Iris pigment epithelial cell (primary cell): ENCODE results near the gene SPINT3.

Experiments used
- DNase-seq: peaks from one replicate; pipeline ENCODE4 v3.0.0-alpha.2; 2011; ENCODE audit warnings: low read depth

SPINT3 gene, protein sequence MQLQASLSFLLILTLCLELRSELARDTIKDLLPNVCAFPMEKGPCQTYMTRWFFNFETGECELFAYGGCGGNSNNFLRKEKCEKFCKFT

DNA sequence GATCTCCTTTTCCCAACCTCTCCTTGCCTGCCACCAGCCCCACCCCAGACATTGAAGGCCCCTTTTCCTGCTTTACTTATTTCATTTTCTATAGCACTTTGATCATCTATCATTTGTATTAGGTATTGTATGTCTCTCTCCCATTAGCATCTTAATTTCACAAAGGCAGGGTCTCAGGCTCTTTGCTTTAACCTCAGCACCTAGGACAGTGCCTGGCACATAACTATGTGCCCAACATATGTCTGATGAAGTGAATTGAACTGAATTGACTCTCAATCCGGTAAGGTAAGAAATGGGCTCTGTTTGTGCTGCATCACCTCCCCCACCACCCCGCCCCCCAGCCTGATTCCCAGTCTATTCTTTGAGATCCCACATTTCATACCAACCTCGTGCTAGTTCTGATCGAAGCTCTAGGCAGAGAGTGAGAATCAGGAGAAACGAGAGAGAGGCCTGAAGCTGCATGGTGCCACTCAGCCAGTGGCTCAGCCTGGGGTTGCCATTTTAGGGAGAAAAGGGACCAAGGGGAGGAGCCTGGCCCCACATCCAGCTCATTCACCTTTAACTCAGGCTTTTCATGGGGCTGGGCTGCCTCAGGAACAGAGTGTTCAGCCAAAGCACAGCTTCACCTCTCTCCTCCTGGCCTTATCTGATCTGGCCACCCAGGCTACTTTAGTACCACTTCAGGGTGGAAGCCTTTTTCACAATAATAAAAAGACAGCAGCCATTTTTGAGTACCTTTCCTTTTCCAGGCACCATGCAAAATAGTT, at the start of gene SPINT3:
SPINT3 (minus strand) TSS at position 476 of the 767 bp plus-strand sequence; CDS start at position 462, 14 bp downstream.
- DNase-seq, result no peak

DNA sequence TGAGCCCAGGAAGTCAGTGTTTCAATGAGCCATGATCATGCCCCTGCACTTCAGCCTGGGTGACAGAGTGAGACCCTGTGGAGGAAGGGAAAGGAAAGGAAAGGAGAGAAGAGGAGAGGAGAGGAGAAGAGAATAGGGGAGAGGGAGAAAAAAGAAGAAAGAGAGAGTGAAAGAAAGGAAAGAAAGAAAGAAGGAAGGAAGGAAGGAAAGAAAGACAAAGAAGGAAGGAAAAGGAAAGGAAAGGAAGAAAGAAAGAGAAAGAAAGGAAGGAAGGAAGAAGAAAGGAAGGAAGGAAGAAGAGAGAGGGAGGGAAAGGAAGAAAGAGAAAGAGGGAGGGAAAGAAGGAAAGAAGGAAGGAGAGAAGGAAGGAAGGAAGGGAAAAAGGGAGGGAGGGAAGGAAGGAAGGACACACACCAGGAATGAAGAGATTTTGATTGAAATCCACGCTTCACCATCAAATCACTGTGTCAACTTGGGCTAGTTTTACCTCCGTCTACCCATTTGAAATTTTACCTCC, 49.4 kb upstream of the SPINT3 start:
- DNase-seq, result no peak

DNA sequence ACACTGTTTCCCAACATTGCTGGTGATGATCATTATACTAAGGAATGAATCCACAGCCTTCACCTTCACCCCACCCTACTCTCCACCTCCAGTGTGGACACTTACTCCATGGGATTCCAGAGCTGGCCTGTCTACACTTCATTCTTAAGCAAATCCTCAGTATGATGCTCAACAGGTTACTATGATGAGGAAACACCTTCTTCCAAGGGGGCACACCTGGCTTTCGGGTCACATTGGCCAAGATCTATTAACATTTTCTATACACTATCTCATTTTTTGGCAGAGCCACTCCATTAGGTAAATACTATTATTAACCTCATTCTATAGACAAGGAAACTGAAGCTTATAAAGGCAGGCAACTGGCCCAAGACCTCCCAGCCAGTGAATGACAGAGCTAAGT, 39.8 kb upstream of the SPINT3 start:
- DNase-seq, result no peak

DNA sequence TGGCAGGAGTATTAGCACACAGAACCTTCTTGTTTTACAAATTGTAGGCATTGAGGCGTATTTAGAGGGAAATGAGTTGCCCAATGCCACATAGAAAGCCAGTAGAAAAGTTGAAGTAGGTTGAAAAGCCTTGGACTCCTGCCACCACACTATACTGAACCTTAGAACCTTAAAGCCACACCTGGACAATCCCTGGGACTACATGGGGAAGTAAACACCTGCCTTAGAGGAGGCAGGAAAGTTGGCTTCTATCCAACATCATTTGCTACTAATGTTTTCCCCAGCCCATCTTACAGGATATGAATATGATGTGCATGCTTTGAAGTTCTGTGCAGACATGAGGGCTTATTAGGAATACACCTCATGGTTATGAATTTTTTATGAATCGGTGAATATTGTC, 37.0 kb upstream of the SPINT3 start:
- DNase-seq, result no peak

DNA sequence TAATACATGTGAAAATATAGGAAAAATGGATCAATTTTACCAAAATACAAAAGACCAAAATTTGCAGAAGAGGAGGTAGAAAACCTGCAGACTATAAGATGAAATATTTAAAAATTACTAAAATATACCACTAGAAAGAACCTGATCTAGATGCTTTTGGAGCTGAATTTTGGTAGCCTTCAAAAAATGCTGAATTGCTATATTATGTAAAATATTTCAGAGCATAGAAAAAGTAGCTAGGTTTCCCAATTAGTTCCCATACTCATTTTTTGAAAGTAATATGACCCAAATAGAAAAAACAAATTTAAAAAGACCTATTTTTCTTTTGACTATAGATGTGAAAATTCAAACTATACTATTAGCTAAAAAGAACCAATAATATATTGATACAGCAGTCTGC, 35.3 kb upstream of the SPINT3 start:
- no peak for DNase-seq

DNA sequence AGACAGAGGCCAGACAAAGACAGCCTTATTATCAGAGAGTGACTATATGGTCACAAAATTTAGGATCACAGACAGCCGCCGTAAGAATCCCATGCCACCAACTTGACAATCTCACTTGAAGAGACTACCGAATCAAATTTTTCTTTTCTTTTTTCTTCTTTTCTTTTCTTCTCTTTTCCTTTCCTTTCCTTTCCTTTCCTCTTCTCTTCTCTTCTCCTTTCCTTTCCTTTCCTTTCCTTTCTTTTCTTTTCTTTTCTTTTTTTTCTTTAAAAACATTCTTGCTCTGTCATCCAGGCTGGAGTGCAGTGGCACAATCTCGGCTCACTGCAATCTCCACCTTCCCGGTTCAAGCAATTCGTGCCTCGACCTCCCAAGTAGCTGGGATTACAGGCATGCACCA, 33.0 kb upstream of the SPINT3 start:
- no peak for DNase-seq

DNA sequence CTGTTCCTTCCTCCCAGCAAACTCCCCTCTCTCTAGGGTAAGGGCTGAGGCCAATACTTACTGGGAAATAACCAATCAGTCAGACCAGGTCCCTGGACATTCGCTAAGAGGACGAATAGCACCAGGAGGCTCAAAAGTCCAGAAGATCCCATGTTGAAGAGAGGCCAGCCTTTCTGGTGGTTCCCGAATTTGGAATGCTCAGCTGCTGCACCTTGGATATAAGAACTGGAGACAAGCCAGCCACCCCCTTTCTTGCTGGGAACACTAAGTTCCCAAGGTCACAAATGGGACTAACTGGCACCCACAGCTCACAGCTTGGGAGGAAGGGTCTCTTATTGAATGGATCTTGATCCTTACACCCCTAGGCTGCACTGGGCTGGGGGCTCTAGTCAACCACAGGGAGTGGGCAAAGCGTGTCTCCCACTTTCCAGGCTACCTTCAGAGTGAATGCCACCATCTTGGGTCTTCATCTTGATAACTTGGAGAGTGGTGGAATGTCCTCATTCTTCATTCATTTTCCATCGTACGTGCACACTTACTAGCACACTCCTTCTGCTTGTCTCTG, 31.9 kb upstream of the SPINT3 start, which contains the start of gene EPPIN:
EPPIN (minus strand) TSS at position 196 of the 565 bp plus-strand sequence; CDS start at position 152, 44 bp downstream.
- DNase-seq, result no peak

DNA sequence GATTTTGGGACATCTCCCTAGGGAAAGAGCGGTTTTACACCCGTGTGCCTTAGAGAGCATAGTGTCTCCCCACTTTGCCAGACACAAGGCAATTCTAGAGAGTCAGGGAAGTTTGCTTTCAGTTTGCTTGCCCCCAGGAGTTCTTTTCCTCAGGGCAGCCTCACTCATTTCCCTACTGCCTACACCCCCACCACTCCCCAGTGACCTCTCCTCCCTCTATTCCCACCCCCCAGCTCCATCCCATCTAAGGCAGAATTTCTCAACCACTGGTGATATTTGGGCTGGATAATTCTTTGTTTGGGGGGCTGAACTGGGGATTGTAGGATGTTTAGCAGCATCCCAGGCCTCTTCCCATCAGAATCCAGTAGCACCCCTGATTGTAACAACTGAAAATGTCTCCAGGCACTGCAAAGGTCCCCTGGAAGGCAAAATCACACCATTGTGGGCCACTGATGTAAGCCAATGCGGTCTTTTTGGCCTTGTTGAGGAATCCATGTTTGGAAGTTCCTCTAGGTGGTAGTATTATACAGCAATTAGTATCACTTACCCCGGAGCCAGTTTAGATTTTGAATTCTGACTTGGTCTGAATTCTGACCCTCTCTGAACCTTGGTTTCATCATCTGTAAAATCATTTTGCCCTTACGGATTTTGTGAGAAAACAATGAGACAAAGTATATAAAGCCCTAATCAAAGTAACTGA, 30.5 kb upstream of the SPINT3 start:
- peak; percentile 41 for DNase-seq

DNA sequence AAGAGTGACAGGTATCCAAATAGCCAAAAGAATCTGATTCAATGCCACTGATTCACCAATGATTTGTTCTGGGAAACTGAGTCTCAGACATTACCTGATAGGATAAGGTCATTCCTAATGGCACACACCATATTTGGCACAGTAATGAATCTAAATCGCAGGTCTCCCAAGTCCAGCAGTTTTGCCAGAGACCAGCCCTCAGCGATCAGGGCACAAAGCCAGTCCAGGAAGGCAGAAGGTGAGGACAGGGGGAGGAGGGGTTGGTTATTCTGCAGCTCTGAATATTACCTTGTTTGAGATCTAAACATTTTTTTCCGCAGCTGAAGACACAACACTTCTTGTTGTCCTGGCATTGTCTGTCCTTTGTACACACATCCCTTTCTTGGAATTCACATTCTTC, 29.9 kb upstream of the SPINT3 start:
- no peak for DNase-seq

DNA sequence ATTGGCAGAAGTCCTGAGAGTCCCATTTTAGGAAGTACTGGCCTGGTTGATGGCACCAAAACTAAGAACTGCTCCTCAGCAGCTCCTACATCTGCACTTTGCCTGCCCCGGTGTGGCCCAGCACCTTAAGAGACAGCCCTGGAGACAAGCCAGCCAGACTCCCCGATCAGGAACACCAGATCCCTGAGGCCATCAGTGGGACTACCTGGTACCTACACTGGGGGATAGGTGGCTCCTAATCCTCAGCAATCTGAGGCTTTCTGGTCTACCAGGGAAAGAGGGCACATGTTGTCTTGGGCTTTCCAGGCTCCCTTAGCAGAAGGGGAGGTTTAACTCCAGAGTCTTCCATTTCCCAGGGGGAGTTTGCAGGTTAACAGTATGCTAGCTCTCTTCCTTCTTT, 24.0 kb upstream of the SPINT3 start, which contains the start of gene WFDC6:
WFDC6 (minus strand) TSS at position 101 of the 400 bp plus-strand sequence; CDS start at position 26, 75 bp downstream.
- DNase-seq, result no peak

DNA sequence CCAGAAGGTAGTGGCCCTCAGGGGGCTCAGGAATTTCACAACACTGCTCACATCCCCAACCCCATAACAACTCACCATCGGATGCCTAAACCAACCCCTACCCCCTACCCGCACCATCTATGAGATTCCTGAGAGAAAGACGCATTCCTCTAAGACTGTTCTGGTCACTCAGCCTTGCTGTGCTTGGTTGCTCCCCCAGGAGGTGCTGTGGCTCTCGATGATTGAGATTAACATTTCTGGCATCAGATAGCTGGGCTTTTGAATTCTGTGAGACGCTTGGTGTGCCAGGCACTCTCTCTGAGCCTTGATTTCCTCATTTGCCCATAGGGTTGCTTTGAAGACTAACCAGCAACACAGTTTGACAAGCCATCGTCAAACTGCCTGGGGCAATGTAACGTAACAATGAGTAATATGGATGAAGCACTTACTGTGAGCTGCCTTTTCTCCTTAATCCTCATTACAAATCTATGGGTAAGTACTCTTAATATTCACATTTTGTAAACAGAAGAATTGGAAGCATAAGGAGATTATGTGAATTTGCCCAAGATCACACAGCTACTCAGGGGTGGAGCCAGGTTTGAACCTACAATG, 22.9 kb upstream of the SPINT3 start:
- no peak for DNase-seq

DNA sequence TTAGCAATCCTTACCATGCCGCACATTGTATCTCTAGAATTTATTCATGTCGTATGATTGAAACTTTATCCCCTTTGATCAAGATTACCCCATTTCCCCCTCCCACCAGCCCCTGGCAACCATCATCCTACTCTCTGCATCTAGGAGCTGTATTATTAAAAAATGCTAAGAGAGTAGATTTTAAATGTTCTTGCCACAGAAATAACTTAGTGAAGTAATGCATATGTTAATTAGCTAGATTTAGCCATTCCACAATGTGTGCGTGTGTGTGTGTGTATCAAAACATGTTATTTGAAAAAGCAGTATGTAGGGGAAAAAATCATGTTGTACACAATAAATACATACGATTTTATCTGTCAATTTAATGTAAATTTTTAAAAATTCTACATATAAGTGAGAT, 11.9 kb upstream of the SPINT3 start:
- no peak for DNase-seq

DNA sequence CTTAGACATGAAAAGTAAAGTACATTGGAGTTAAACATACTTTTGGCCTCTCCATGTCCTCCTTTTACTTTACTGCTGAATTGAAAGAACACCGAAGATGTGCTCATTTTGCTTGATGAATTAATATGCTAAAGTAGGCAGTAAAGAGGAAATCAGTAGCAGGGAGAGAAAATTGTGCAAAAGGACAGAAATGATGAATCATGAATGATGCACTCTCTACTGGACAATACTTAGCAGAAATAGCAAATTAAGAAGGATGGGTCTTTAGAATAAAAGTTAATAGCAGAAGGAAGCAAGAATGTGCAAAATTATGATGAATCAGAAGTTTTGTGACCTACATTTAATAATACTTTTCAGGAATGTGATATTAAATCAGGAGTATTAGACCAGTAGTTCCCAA, 8.4 kb upstream of the SPINT3 start:
- DNase-seq, result no peak

DNA sequence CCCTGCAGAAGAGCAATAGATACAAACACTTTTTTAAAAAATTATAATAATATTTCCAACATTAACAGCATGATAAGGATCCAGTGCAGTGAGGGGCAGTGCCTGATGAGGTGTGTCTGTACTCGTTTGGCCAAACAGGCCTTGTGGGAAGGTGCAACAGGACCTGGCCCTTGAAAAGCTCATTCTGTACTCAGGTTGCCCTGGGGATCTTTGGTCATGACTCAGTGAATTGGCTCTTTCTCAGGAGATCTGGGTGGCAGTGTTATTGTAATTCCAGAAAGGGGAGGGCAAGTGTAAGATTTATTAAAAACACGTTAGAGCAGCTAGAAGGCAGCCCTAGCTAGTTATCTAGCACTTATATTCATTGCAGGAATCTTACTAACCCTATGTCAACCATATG, 2.9 kb upstream of the SPINT3 start:
- no peak for DNase-seq

DNA sequence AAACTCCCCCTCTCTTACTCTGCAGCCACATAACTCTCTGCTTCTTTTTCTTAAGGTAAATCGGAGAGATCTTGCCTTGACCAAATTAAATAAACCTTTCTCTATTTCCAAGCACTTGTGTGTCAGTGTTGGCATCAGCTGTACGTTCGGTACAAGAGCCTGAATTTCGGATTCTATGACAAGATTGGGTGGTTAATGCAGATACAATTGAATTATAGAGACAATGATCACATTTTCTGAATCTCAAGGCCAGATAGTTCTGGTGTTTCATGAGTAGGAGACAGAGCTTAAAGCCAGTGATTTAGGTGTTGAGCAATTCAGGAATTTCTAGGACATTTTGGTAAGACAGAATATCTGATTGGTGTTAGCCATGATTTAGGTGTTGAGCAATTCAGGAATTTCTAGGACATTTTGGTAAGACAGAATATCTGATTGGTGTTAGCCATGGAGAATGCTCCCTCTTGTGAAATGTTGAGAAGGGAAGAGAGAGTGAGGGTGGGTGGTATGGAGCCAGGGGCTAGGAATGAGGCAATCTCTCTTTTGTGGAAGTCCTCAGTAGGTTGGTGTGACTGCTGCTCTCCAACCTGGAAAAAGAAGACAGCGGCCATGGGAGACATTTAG, 5.1 kb downstream of the SPINT3 start:
- peak; percentile 13 for DNase-seq

DNA sequence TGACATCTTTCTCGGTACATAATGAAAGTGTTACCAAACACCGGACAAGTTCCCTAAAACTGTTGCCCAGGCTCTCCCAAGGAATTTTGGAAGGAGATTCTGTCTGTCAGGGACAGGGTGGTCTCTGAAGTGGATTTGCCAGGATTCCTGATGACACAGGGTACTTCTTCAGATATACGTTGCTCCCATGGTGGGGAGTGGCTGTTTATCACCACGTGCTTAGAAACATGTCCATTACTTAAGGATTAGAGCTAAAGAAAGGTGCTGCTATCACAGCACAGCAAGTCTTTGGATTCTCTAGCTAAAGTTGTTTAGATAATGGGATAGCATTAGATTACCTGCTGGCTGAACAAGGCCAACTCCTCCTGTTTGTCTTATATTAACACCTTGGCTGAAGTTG, 6.3 kb downstream of the SPINT3 start:
- no peak for DNase-seq

DNA sequence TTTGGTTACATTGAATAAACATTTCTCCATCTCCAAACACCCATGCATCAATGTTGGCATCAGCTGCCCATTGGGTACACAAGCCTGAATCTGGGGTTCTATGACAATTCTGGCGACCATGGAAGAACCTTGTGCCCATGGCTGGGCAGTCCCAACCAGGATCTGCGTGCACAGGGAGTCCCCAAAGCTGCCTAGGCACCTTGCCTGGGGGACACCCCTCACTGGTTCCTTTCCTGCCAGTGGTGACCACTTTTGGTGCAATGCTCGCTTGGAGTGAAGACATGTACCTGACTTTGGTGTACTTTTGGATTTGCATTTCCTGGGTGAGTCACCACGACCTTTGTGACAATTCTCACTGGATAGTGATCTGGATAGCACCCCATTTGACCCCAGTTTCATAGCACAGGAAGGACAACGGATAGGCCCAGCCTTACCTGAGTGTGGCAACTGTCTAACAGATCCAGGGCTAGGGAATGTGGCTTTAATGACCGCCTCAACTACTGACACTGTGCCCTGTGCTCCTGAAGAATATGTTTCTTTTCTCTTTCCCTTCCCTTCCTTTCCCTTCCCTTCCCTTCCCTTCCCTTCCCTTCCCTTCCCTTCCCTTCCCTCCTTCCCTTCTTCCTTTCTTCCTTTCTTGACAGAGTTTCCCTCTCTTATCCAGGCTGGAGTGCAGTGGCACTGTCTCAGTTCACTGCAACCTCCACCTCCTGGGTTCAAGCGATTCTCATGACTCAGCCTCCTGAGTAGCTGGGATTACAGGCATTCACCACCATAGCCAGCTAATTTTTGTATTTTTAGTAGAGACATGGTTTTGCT, 7.1 kb downstream of the SPINT3 start:
- no peak for DNase-seq

DNA sequence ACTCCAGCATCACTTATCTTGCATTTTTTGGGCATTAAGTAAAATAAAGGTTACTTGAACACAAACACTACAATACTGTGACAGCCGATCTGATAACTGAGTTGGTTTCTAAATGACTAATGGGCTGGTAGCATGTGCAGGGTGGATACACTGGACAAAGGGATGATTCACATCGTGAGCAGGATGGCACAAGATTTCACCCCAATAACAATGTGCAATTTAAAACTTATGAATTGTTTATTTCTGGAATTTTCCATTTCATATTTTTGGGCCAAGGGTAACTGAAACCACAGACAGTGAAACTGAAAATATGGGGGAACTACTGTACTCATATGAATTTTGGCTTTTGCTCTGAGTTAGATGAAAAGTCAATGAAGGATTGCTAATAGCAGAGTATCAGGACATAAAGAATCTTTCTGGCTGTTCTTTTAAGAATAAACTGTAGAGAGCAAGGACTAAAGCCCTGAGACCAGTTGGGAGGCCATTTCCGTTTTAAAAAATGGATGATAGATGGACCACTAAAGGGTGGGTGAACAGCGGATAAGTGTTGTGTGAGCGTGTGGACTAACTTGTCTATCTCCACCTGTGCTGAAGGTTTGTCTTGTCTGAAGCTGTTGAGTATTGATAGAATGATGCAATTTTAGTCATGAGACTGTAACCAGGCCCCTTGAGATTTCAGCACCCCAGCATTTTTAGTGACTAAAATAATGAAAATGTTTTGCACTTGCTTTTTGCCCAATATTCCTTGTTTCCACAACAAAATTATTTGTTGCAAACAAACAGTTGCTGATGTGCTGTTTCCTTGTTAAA, 8.2 kb downstream of the SPINT3 start:
- DNase-seq, result no peak

DNA sequence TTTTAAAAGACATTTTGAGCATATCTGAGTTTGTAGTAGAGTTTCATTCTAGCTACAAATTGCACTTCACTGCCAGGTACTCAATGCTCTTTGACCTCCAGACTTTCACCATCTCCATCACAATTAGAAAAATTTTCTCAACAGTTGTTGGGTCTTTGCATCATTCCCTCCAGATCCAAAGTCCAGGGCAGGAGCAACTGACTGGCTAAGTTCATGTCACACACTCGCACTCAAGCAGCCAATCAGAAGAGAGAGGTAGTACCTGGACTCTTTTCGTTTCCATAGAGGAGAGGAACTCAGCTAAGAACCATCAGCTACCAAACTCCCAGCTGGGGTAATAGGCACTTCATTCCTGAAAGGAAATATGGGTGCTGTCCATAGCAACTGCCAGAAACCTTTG, 9.0 kb downstream of the SPINT3 start:
- DNase-seq, result no peak

DNA sequence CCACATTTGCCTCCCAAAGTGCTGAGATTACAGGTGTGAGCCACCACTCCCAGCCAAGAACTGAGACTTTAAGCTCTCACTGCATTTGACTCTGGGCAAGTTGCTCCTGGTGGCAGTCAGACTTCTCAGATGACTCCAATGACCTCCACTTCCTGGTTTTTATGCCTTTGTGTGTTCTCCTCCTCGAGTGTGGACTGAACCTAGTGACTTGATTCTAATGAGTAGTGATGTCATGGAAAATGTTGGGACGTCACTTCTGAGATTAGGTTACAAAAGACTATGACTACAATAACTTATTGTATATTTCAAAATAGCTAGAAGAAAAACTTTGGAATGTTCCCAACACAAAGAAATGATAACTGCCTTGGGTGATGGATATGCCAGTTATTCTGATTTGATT, 12.0 kb downstream of the SPINT3 start:
- DNase-seq, result no peak
